Fibroblast of skin of abdomen (primary cell): Measurements from ENCODE around the gene ZBTB42.
"Not testable (repeated sequence)": the region's sequence is repeated elsewhere in the genome, so short reads cannot be mapped to it uniquely, and the experiment has no call there.

Source experiments
- DNase-seq: peaks from one replicate; pipeline ENCODE4 v3.0.0-alpha.2; 2013

ZBTB42 gene

GRCh38 chr14:104813286-104813685, 12.4 kb downstream of the ZBTB42 start:
- no peak for DNase-seq

GRCh38 chr14:104814701-104815100, 13.8 kb downstream of the ZBTB42 start:
- DNase-seq: not testable (repeated sequence)

GRCh38 chr14:104816616-104816884, 15.6 kb downstream of the ZBTB42 start:
- no peak for DNase-seq

GRCh38 chr14:104817930-104818713, 17.2 kb downstream of the ZBTB42 start:
- DNase-seq: no peak

- no peak for DNase-seq
Observed at GRCh38 chr14:104818714-104819161, 17.8 kb downstream of the ZBTB42 start.

GRCh38 chr14:104819361-104819781, 18.5 kb downstream of the ZBTB42 start:
- no peak for DNase-seq

GRCh38 chr14:104820669-104821228, 19.8 kb downstream of the ZBTB42 start:
- DNase-seq: peak; percentile 71

GRCh38 chr14:104821229-104821945, 20.5 kb downstream of the ZBTB42 start:
- no peak for DNase-seq

GRCh38 chr14:104821971-104822608, 21.2 kb downstream of the ZBTB42 start:
- DNase-seq: no peak

GRCh38 chr14:104822821-104823615, 22.1 kb downstream of the ZBTB42 start:
- DNase-seq: no peak

GRCh38 chr14:104824353-104824997, 23.6 kb downstream of the ZBTB42 start:
- no peak for DNase-seq

- DNase-seq: peak; percentile 78
Observed at GRCh38 chr14:104826189-104826860, 25.4 kb downstream of the ZBTB42 start.

GRCh38 chr14:104826861-104827176, 25.9 kb downstream of the ZBTB42 start:
- no peak for DNase-seq

- peak; percentile 37 for DNase-seq
Observed at GRCh38 chr14:104827177-104828055, 26.5 kb downstream of the ZBTB42 start.

GRCh38 chr14:104830781-104831180, 29.9 kb downstream of the ZBTB42 start:
- no peak for DNase-seq

GRCh38 chr14:104836171-104836935, 35.5 kb downstream of the ZBTB42 start:
- DNase-seq: not testable (repeated sequence)

- no peak for DNase-seq
Observed at GRCh38 chr14:104841730-104842129, 40.8 kb downstream of the ZBTB42 start.

- no peak for DNase-seq
Observed at GRCh38 chr14:104843006-104843405, 42.1 kb downstream of the ZBTB42 start.

GRCh38 chr14:104843442-104844305, 42.8 kb downstream of the ZBTB42 start:
- no peak for DNase-seq
